ENCODE data around the gene ARHGEF39. TPM values are rescaled to one million over a fixed set of nuclear protein-coding genes. Genes with fewer than 3 reads are reported as not detected.
A peak's percentile ranks its signal among the peaks of the same experiment; 100 is the strongest.
"Not testable (repeated sequence)": the region's sequence is repeated elsewhere in the genome, so short reads cannot be mapped to it uniquely, and the experiment has no call there.

The ARHGEF39 gene
- total RNA-seq, 1 donor from 2014 or later, result 1.0 TPM

- TF ChIP-seq CTCF (IDR thresholded peaks at IDR 0.05; ENCODE audit: insufficient read depth, low read depth, low read length), result no peak
- no peak for TF ChIP-seq EZH2 (IDR thresholded peaks at IDR 0.05; ENCODE audit: insufficient read depth, low read length)
- no peak for DNase-seq (ENCODE audit: low read depth)
- Histone ChIP-seq H3K79me2 (ENCODE audit: insufficient read depth, low read length) (no peaks in the 10 kb centered on the region), H3K9me3 (ENCODE audit: insufficient read depth, low read depth, low read length) (no peaks in the 10 kb centered on the region), H3K27me3 (ENCODE audit: insufficient read depth, low read length) (no peaks in the 10 kb centered on the region), H3K4me1 (ENCODE audit: insufficient read depth, low read length) (peaks cover 6% of the 10 kb centered on the region), H4K20me1 (ENCODE audit: insufficient read depth, low read length) (no peaks in the 10 kb centered on the region), H3K9ac (ENCODE audit: low read length) (no peak overlapping the region), H3K36me3 (ENCODE audit: insufficient read depth, low read length) (no peaks in the 10 kb centered on the region), H2AFZ (ENCODE audit: low read depth, low read length) (no peak overlapping the region), H3K27ac (ENCODE audit: low read depth, low read length) (no peak overlapping the region), H3K4me3 (ENCODE audit: insufficient read depth, low read depth, low read length) (no peak overlapping the region), H3K4me2 (ENCODE audit: low read length) (no peak overlapping the region)
- FAIRE-seq, result no peak
- no peak overlapping the region for H3K4me3 Mint-ChIP-seq (ENCODE audit: unreplicated experiment)
- no peak overlapping the region for H3K27ac Mint-ChIP-seq (ENCODE audit: unreplicated experiment)
- H3K36me3 Mint-ChIP-seq (ENCODE audit: low read depth, unreplicated experiment), result peaks cover 8% of the 10 kb centered on the region
- H3K9me3 Mint-ChIP-seq (ENCODE audit: unreplicated experiment), result peaks cover 3% of the 10 kb centered on the region
- H3K27me3 Mint-ChIP-seq (ENCODE audit: low read depth, unreplicated experiment), result no peaks in the 10 kb centered on the region
- H3K4me1 Mint-ChIP-seq (ENCODE audit: low read depth, unreplicated experiment), result peaks cover 4% of the 10 kb centered on the region
Observed at GRCh38 chr9:35643046-35643445, 21.9 kb downstream of the ARHGEF39 start.

GRCh38 chr9:35641478-35641877 is 23.5 kb downstream of the ARHGEF39 start:
- not testable (repeated sequence) for H3K9me3 Mint-ChIP-seq (ENCODE audit: unreplicated experiment); H3K9ac ChIP-seq (ENCODE audit: low read length); H3K4me1 ChIP-seq (ENCODE audit: insufficient read depth, low read length); H3K4me1 Mint-ChIP-seq (ENCODE audit: low read depth, unreplicated experiment); H2AFZ ChIP-seq (ENCODE audit: low read depth, low read length); H3K4me2 ChIP-seq (ENCODE audit: low read length); H4K20me1 ChIP-seq (ENCODE audit: insufficient read depth, low read length); H3K4me3 Mint-ChIP-seq (ENCODE audit: unreplicated experiment); H3K27ac ChIP-seq (ENCODE audit: low read depth, low read length); H3K27ac Mint-ChIP-seq (ENCODE audit: unreplicated experiment); H3K27me3 Mint-ChIP-seq (ENCODE audit: low read depth, unreplicated experiment); H3K36me3 Mint-ChIP-seq (ENCODE audit: low read depth, unreplicated experiment); FAIRE-seq; H3K79me2 ChIP-seq (ENCODE audit: insufficient read depth, low read length); H3K36me3 ChIP-seq (ENCODE audit: insufficient read depth, low read length); H3K9me3 ChIP-seq (ENCODE audit: insufficient read depth, low read depth, low read length); H3K4me3 ChIP-seq (ENCODE audit: insufficient read depth, low read depth, low read length); H3K27me3 ChIP-seq (ENCODE audit: insufficient read depth, low read length); DNase-seq (ENCODE audit: low read depth)

- not testable (repeated sequence) for H3K9ac ChIP-seq (ENCODE audit: low read length); H3K27ac Mint-ChIP-seq (ENCODE audit: unreplicated experiment); H3K4me3 Mint-ChIP-seq (ENCODE audit: unreplicated experiment); H3K36me3 ChIP-seq (ENCODE audit: insufficient read depth, low read length); H3K4me1 ChIP-seq (ENCODE audit: insufficient read depth, low read length); H2AFZ ChIP-seq (ENCODE audit: low read depth, low read length); H3K79me2 ChIP-seq (ENCODE audit: insufficient read depth, low read length); H3K4me2 ChIP-seq (ENCODE audit: low read length); H3K4me3 ChIP-seq (ENCODE audit: insufficient read depth, low read depth, low read length); H3K9me3 Mint-ChIP-seq (ENCODE audit: unreplicated experiment); H3K9me3 ChIP-seq (ENCODE audit: insufficient read depth, low read depth, low read length); H3K27me3 Mint-ChIP-seq (ENCODE audit: low read depth, unreplicated experiment); FAIRE-seq; H3K4me1 Mint-ChIP-seq (ENCODE audit: low read depth, unreplicated experiment); H3K36me3 Mint-ChIP-seq (ENCODE audit: low read depth, unreplicated experiment); H3K27me3 ChIP-seq (ENCODE audit: insufficient read depth, low read length); DNase-seq (ENCODE audit: low read depth); H4K20me1 ChIP-seq (ENCODE audit: insufficient read depth, low read length); H3K27ac ChIP-seq (ENCODE audit: low read depth, low read length)
Observed at GRCh38 chr9:35640431-35640830, 24.6 kb downstream of the ARHGEF39 start.

GRCh38 chr9:35639631-35640030 is 25.4 kb downstream of the ARHGEF39 start:
- H3K9ac ChIP-seq (ENCODE audit: low read length), result no peak overlapping the region
- H3K4me1 ChIP-seq (ENCODE audit: insufficient read depth, low read length), result no peaks in the 10 kb centered on the region
- H2AFZ ChIP-seq (ENCODE audit: low read depth, low read length), result no peak overlapping the region
- peak; percentile 64 for FAIRE-seq
- TF ChIP-seq CTCF (IDR thresholded peaks at IDR 0.05; ENCODE audit: insufficient read depth, low read depth, low read length) (no peak), EZH2 (IDR thresholded peaks at IDR 0.05; ENCODE audit: insufficient read depth, low read length) (no peak)
- no peaks in the 10 kb centered on the region for H3K36me3 ChIP-seq (ENCODE audit: insufficient read depth, low read length)
- H3K4me2 ChIP-seq (ENCODE audit: low read length), result no peak overlapping the region
- H4K20me1 ChIP-seq (ENCODE audit: insufficient read depth, low read length), result no peaks in the 10 kb centered on the region
- H3K27ac ChIP-seq (ENCODE audit: low read depth, low read length), result no peak overlapping the region
- Mint-ChIP-seq H3K27ac (ENCODE audit: unreplicated experiment) (no peak overlapping the region), H3K9me3 (ENCODE audit: unreplicated experiment) (peaks cover 3% of the 10 kb centered on the region), H3K27me3 (ENCODE audit: low read depth, unreplicated experiment) (no peaks in the 10 kb centered on the region), H3K4me1 (ENCODE audit: low read depth, unreplicated experiment) (peaks cover 7% of the 10 kb centered on the region), H3K4me3 (ENCODE audit: unreplicated experiment) (no peak overlapping the region), H3K36me3 (ENCODE audit: low read depth, unreplicated experiment) (peaks cover 8% of the 10 kb centered on the region)
- no peaks in the 10 kb centered on the region for H3K79me2 ChIP-seq (ENCODE audit: insufficient read depth, low read length)
- H3K27me3 ChIP-seq (ENCODE audit: insufficient read depth, low read length), result no peaks in the 10 kb centered on the region
- no peaks in the 10 kb centered on the region for H3K9me3 ChIP-seq (ENCODE audit: insufficient read depth, low read depth, low read length)
- DNase-seq (ENCODE audit: low read depth), result no peak
- no peak overlapping the region for H3K4me3 ChIP-seq (ENCODE audit: insufficient read depth, low read depth, low read length)

GRCh38 chr9:35639225-35639624 is 25.8 kb downstream of the ARHGEF39 start:
- not testable (repeated sequence) for H3K36me3 ChIP-seq (ENCODE audit: insufficient read depth, low read length); H3K36me3 Mint-ChIP-seq (ENCODE audit: low read depth, unreplicated experiment); H3K27ac ChIP-seq (ENCODE audit: low read depth, low read length); H4K20me1 ChIP-seq (ENCODE audit: insufficient read depth, low read length); H3K27me3 Mint-ChIP-seq (ENCODE audit: low read depth, unreplicated experiment); H3K4me1 Mint-ChIP-seq (ENCODE audit: low read depth, unreplicated experiment); FAIRE-seq; H3K4me2 ChIP-seq (ENCODE audit: low read length); DNase-seq (ENCODE audit: low read depth); H3K4me1 ChIP-seq (ENCODE audit: insufficient read depth, low read length); H3K4me3 ChIP-seq (ENCODE audit: insufficient read depth, low read depth, low read length); H3K9me3 Mint-ChIP-seq (ENCODE audit: unreplicated experiment); H3K9ac ChIP-seq (ENCODE audit: low read length); H3K79me2 ChIP-seq (ENCODE audit: insufficient read depth, low read length); H3K9me3 ChIP-seq (ENCODE audit: insufficient read depth, low read depth, low read length); H3K4me3 Mint-ChIP-seq (ENCODE audit: unreplicated experiment); H3K27me3 ChIP-seq (ENCODE audit: insufficient read depth, low read length); H2AFZ ChIP-seq (ENCODE audit: low read depth, low read length); H3K27ac Mint-ChIP-seq (ENCODE audit: unreplicated experiment)
